ENCODE measurements around the gene DLGAP3. TPM values are rescaled to one million over a fixed set of nuclear protein-coding genes. Genes with fewer than 3 reads are reported as not detected.
A peak's percentile ranks its signal among the peaks of the same experiment; 100 is the strongest.

DLGAP3 gene
- total RNA-seq = under 1 TPM in 4 of 10 donors, not detected in 6; 0.11 to 0.35 (median 0.15) TPM
- polyA plus RNA-seq = under 1 TPM; 0.07 to 0.10 TPM
- long read RNA-seq, donor 1 = 0 reads
- long read RNA-seq, donor 2 = 0 reads
- long read RNA-seq, donor 3 = 0 reads

- Histone ChIP-seq H3K4me1 (peaks cover 4 to 13% (median 9%) of the 10 kb centered on the region in 9 donors), H3K27ac (no peak within 1 kb of the TSS), H3K9me3 (no peaks in the 10 kb centered on the region), H3K27me3 (peaks cover 11 to 77% (median 62%) of the 10 kb centered on the region in 7 donors), H3K4me3 (peak within 1 kb of the TSS; percentile 14 to 55 (median 41)), H3K36me3 (no peaks in the 10 kb centered on the region)
- no peak for TF ChIP-seq CTCF (IDR thresholded peaks at IDR 0.05)
- 0 to 1% methylated on average over 28 to 50 of the region's 50 CpGs for WGBS, 2 donors
- peak in 1 of 8 donors; percentile 25 for ATAC-seq
- intact Hi-C loops (cut with DNase I) = no loop called here
- no peak for DNase-seq
Observed at GRCh38 chr1:34929497-34929852, at the start of gene DLGAP3. Gene DLGAP3 (minus strand): TSS chr1:34929650. CDS start chr1:34905383, 24,267 bp downstream.

GRCh38 chr1:34978921-34979320, 49.5 kb upstream of the DLGAP3 start:
- Histone ChIP-seq H3K27me3 (peaks cover 0 to 5% (median 0%) of the 10 kb centered on the region in 7 donors), H3K27ac (no peak overlapping the region), H3K4me3 (no peak overlapping the region), H3K36me3 (peaks cover 0 to 40% (median 6%) of the 10 kb centered on the region in 9 donors), H3K4me1 (peaks cover 5 to 21% (median 15%) of the 10 kb centered on the region in 9 donors), H3K9me3 (no peaks in the 10 kb centered on the region)
- DNase-seq = no peak
- intact Hi-C loops (cut with DNase I) = loop anchor here in 1 of 10 donors (10.0 kb wide), 1 partner anchor 104 kb away; no protein-coding TSS in a partner anchor
- WGBS, 2 donors = 62 to 65% methylated on average over 6 of the region's 6 CpGs
- no peak for ATAC-seq
- TF ChIP-seq CTCF (IDR thresholded peaks at IDR 0.05) = no peak

- intact Hi-C loops (cut with DNase I) = loop anchor here in 1 of 10 donors (10.0 kb wide), 1 partner anchor 103 kb away; no protein-coding TSS in a partner anchor
- ATAC-seq (no peak), DNase-seq (no peak)
- no peak for TF ChIP-seq CTCF (IDR thresholded peaks at IDR 0.05)
- no peak overlapping the region for H3K4me3 ChIP-seq
- peaks cover 0 to 40% (median 6%) of the 10 kb centered on the region in 9 donors for H3K36me3 ChIP-seq
- 94 to 97% methylated on average over 2 of the region's 2 CpGs for WGBS, 2 donors
- peaks cover 0 to 9% (median 0%) of the 10 kb centered on the region in 7 donors for H3K27me3 ChIP-seq
- H3K27ac ChIP-seq = no peak overlapping the region
- H3K4me1 ChIP-seq = peaks cover 0 to 11% (median 5%) of the 10 kb centered on the region in 9 donors
- no peaks in the 10 kb centered on the region for H3K9me3 ChIP-seq
Observed at GRCh38 chr1:34977858-34978257, 48.4 kb upstream of the DLGAP3 start.

GRCh38 chr1:34977210-34977471, 47.7 kb upstream of the DLGAP3 start:
- WGBS, 2 donors = 82 to 85% methylated on average over 13 of the region's 13 CpGs
- ATAC-seq = peak in 1 of 8 donors; percentile 30
- H3K4me3 ChIP-seq = no peak overlapping the region

More at GRCh38 chr1:34977210-34977471, 47.7 kb upstream of the DLGAP3 start:
- no peaks in the 10 kb centered on the region for H3K9me3 ChIP-seq
- H3K36me3 ChIP-seq = peaks cover 0 to 35% (median 0%) of the 10 kb centered on the region in 9 donors
- peaks cover 0 to 8% (median 0%) of the 10 kb centered on the region in 9 donors for H3K4me1 ChIP-seq
- no peak for DNase-seq
- H3K27ac ChIP-seq = no peak overlapping the region
- H3K27me3 ChIP-seq = peaks cover 0 to 12% (median 0%) of the 10 kb centered on the region in 7 donors
- no peak for TF ChIP-seq CTCF (IDR thresholded peaks at IDR 0.05)
- intact Hi-C loops (cut with DNase I) = loop anchor here in 1 of 10 donors (10.0 kb wide), 1 partner anchor 102 kb away; no protein-coding TSS in a partner anchor

All from heart right ventricle (tissue), 16 donors.